Right lobe of liver (tissue), 4 donors: Measurements from ENCODE around the gene TJP1.

Experiments used
- POLR2A ChIP-seq: fragments of 450-650 bp; IDR thresholded peaks from one replicate; pipeline ENCODE4 v1.6.1; 2017; ENCODE audit warnings: antibody characterized with exemption, mild to moderate bottlenecking
- TF ChIP-seq, protein P1 (sequence below), 4 donors: fragments of 200-600 bp in 3 of 4; fragments of 450-650 bp in 1 of 4; IDR thresholded peaks; one replicate each; pipeline versions ENCODE4 v1.5.1 to v1.8.0; 2016 to 2022; ENCODE audit warnings: antibody characterized with exemption in 4 of 4, mild to moderate bottlenecking in 2 of 4
- donor health status: DM: no; HTN: no; CAD: no.
- donor health status: DM: no; HTN: no; CAD: no.
- donor health status: DM: no; HTN: yes; CAD: no.

- TF ChIP-seq, protein P1, sequence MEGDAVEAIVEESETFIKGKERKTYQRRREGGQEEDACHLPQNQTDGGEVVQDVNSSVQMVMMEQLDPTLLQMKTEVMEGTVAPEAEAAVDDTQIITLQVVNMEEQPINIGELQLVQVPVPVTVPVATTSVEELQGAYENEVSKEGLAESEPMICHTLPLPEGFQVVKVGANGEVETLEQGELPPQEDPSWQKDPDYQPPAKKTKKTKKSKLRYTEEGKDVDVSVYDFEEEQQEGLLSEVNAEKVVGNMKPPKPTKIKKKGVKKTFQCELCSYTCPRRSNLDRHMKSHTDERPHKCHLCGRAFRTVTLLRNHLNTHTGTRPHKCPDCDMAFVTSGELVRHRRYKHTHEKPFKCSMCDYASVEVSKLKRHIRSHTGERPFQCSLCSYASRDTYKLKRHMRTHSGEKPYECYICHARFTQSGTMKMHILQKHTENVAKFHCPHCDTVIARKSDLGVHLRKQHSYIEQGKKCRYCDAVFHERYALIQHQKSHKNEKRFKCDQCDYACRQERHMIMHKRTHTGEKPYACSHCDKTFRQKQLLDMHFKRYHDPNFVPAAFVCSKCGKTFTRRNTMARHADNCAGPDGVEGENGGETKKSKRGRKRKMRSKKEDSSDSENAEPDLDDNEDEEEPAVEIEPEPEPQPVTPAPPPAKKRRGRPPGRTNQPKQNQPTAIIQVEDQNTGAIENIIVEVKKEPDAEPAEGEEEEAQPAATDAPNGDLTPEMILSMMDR (IDR thresholded peaks at IDR 0.05) = no peak
- no peak for TF ChIP-seq POLR2A
These were observed 22.4 kb downstream of the TJP1 start for GRCh38 chr15:29799859-29800258.
